Measurements from ENCODE around the gene LIPC.

The LIPC gene

GRCh38 chr15:58545307-58546065 lies 113.7 kb downstream of the LIPC start:
- H3K4me3 ChIP-seq = no peak overlapping the region
- no peak overlapping the region for H3K9ac ChIP-seq
- H4K20me1 ChIP-seq = no peaks in the 10 kb centered on the region
- no peak for TF ChIP-seq Cebpa-rat (IDR thresholded peaks at IDR 0.05)
- H3K27ac ChIP-seq = peak overlapping the region; percentile 23; the same call in 1 of the 2 replicates
- H3K4me2 ChIP-seq = no peak overlapping the region
- peaks cover 28% of the 10 kb centered on the region for H3K9me3 ChIP-seq
- H3K27me3 ChIP-seq = no peaks in the 10 kb centered on the region
- H3K36me3 ChIP-seq = peaks cover 19% of the 10 kb centered on the region
- H3K4me1 ChIP-seq = peaks cover 53% of the 10 kb centered on the region

- Histone ChIP-seq H3K27ac (peak overlapping the region; percentile 23; the same call in 1 of the 2 replicates), H3K9me3 (peaks cover 28% of the 10 kb centered on the region), H3K36me3 (peaks cover 19% of the 10 kb centered on the region), H3K9ac (no peak overlapping the region), H3K4me2 (no peak overlapping the region), H3K4me3 (no peak overlapping the region), H4K20me1 (no peaks in the 10 kb centered on the region), H3K27me3 (no peaks in the 10 kb centered on the region), H3K4me1 (peaks cover 60% of the 10 kb centered on the region)
- TF ChIP-seq Cebpa-rat (IDR thresholded peaks at IDR 0.05) = no peak
Observed at GRCh38 chr15:58546066-58546591, 114.3 kb downstream of the LIPC start.

- Histone ChIP-seq H3K4me1 (peaks cover 68% of the 10 kb centered on the region), H3K4me3 (no peak overlapping the region), H3K4me2 (peak overlapping the region; percentile 91), H3K27me3 (no peaks in the 10 kb centered on the region), H3K9ac (no peak overlapping the region), H4K20me1 (no peaks in the 10 kb centered on the region), H3K9me3 (peaks cover 28% of the 10 kb centered on the region), H3K36me3 (peaks cover 19% of the 10 kb centered on the region), H3K27ac (peak overlapping the region; percentile 96; the same call in 1 of the 2 replicates)
- TF ChIP-seq Cebpa-rat (IDR thresholded peaks at IDR 0.05) = no peak
Observed at GRCh38 chr15:58546635-58547627, 115.1 kb downstream of the LIPC start.

- Histone ChIP-seq H3K27me3 (no peaks in the 10 kb centered on the region), H3K4me2 (peak overlapping the region; percentile 91), H3K9ac (no peak overlapping the region), H3K27ac (peak overlapping the region; percentile 96), H3K36me3 (peaks cover 18% of the 10 kb centered on the region), H3K4me1 (peaks cover 76% of the 10 kb centered on the region), H4K20me1 (no peaks in the 10 kb centered on the region), H3K9me3 (peaks cover 28% of the 10 kb centered on the region), H3K4me3 (no peak overlapping the region)
- TF ChIP-seq Cebpa-rat (IDR thresholded peaks at IDR 0.05) = no peak
Observed at GRCh38 chr15:58547628-58548307, 116.0 kb downstream of the LIPC start.

GRCh38 chr15:58548308-58549012 lies 116.7 kb downstream of the LIPC start:
- no peaks in the 10 kb centered on the region for H4K20me1 ChIP-seq
- H3K36me3 ChIP-seq = peaks cover 11% of the 10 kb centered on the region
- no peak overlapping the region for H3K4me3 ChIP-seq
- H3K4me2 ChIP-seq = peak overlapping the region; percentile 91
- H3K9me3 ChIP-seq = peaks cover 26% of the 10 kb centered on the region
- H3K27ac ChIP-seq = peak overlapping the region; percentile 96
- no peaks in the 10 kb centered on the region for H3K27me3 ChIP-seq
- peaks cover 83% of the 10 kb centered on the region for H3K4me1 ChIP-seq
- no peak for TF ChIP-seq Cebpa-rat (IDR thresholded peaks at IDR 0.05)
- H3K9ac ChIP-seq = no peak overlapping the region

- Histone ChIP-seq H3K4me2 (peak overlapping the region; percentile 91), H3K36me3 (peaks cover 11% of the 10 kb centered on the region), H3K9me3 (peaks cover 19% of the 10 kb centered on the region), H3K4me3 (no peak overlapping the region), H4K20me1 (no peaks in the 10 kb centered on the region), H3K9ac (no peak overlapping the region; the same call in 1 of the 2 replicates), H3K27me3 (no peaks in the 10 kb centered on the region), H3K27ac (peak overlapping the region; percentile 96), H3K4me1 (peaks cover 91% of the 10 kb centered on the region)
- TF ChIP-seq Cebpa-rat (IDR thresholded peaks at IDR 0.05) = no peak
Observed at GRCh38 chr15:58549013-58549784, 117.4 kb downstream of the LIPC start.

GRCh38 chr15:58549785-58550074 lies 117.9 kb downstream of the LIPC start:
- H3K9me3 ChIP-seq = peaks cover 15% of the 10 kb centered on the region
- peak overlapping the region; percentile 16; the same call in 1 of the 2 replicates for H3K9ac ChIP-seq
- no peaks in the 10 kb centered on the region for H3K27me3 ChIP-seq
- H3K4me3 ChIP-seq = 0 out of 2 replicates have a peak overlapping the region, but pooled peaks have one; percentile 23
- H3K4me1 ChIP-seq = peaks cover 96% of the 10 kb centered on the region
- H3K4me2 ChIP-seq = peak overlapping the region; percentile 91
- peaks cover 11% of the 10 kb centered on the region for H3K36me3 ChIP-seq
- H4K20me1 ChIP-seq = no peaks in the 10 kb centered on the region
- H3K27ac ChIP-seq = peak overlapping the region; percentile 96
- no peak for TF ChIP-seq Cebpa-rat (IDR thresholded peaks at IDR 0.05)

GRCh38 chr15:58551084-58551763 lies 119.4 kb downstream of the LIPC start:
- Histone ChIP-seq H3K27me3 (no peaks in the 10 kb centered on the region), H3K36me3 (no peaks in the 10 kb centered on the region; the same call in 1 of the 2 replicates), H3K9me3 (0 out of 2 replicates have a peak, but pooled peaks cover 3% of the 10 kb centered on the region), H3K4me3 (peak overlapping the region; percentile 57; the same call in 1 of the 2 replicates), H3K4me1 (peaks cover 98% of the 10 kb centered on the region), H4K20me1 (no peaks in the 10 kb centered on the region), H3K9ac (peak overlapping the region; percentile 86), H3K27ac (peak overlapping the region; percentile 96), H3K4me2 (peak overlapping the region; percentile 91)
- TF ChIP-seq Cebpa-rat (IDR thresholded peaks at IDR 0.05) = no peak; the same call in 1 of the 2 replicates
